Immature natural killer cell (primary cell): ENCODE measurements around the gene CRIP3. TPM values are rescaled to one million over a fixed set of nuclear protein-coding genes. Genes with fewer than 3 reads are reported as not detected.
"Not testable (repeated sequence)": the region's sequence is repeated elsewhere in the genome, so short reads cannot be mapped to it uniquely, and the experiment has no call there.

Experiments used
- DNase-seq, 3 donors: peaks; one replicate each; pipeline ENCODE4 v3.0.0; 2022; ENCODE audit warnings: mixed read lengths in 1 of 3
- H3K27ac Mint-ChIP-seq, 6 donors: one replicate each; pipeline ENCODE4 v1.8.0; 2020; ENCODE audit warnings: mixed read lengths in 6 of 6, mild to moderate bottlenecking in 5 of 6, inconsistent platforms in 4 of 6, moderate library complexity in 3 of 6
- H3K27me3 Mint-ChIP-seq, 3 donors: one replicate each; pipeline ENCODE4 v1.8.0; 2020 to 2021; ENCODE audit warnings: low read depth in 3 of 3, mild to moderate bottlenecking in 3 of 3, mixed read lengths in 3 of 3, moderate library complexity in 3 of 3, inconsistent platforms in 1 of 3
- H3K36me3 Mint-ChIP-seq, 3 donors: one replicate each; pipeline ENCODE4 v1.8.0; 2020; ENCODE audit warnings: mixed read lengths in 3 of 3, inconsistent platforms in 2 of 3, mild to moderate bottlenecking in 2 of 3
- H3K4me1 Mint-ChIP-seq, 2 donors: one replicate each; pipeline ENCODE4 v1.8.0; 2020; ENCODE audit warnings: inconsistent platforms in 2 of 2, mild to moderate bottlenecking in 2 of 2, mixed read lengths in 2 of 2, moderate library complexity in 1 of 2
- H3K4me3 Mint-ChIP-seq, 5 donors: one replicate each; pipeline ENCODE4 v1.8.0; 2020; ENCODE audit warnings: mild to moderate bottlenecking in 5 of 5, mixed read lengths in 5 of 5, inconsistent platforms in 3 of 5, moderate library complexity in 3 of 5
- H3K9me3 Mint-ChIP-seq, 6 donors: one replicate each; pipeline ENCODE4 v1.8.0; 2020; ENCODE audit warnings: mild to moderate bottlenecking in 6 of 6, mixed read lengths in 6 of 6, inconsistent platforms in 4 of 6, moderate library complexity in 3 of 6
- polyA plus RNA-seq, 3 donors: library from polyadenylated mRNA; unstranded; fragments of 300-500 nt; fragmentation: Illumina TruSeq; gene quantifications; one replicate each; pipeline ENCODE4 v1.2.3, GENCODE V29; 2021

CRIP3 gene, protein sequence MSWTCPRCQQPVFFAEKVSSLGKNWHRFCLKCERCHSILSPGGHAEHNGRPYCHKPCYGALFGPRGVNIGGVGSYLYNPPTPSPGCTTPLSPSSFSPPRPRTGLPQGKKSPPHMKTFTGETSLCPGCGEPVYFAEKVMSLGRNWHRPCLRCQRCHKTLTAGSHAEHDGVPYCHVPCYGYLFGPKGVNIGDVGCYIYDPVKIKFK
- polyA plus RNA-seq, result 1 to 10 TPM in 1 of 3 donors, under 1 TPM in 2; 0.26 to 1.3 (median 0.35) TPM

DNA sequence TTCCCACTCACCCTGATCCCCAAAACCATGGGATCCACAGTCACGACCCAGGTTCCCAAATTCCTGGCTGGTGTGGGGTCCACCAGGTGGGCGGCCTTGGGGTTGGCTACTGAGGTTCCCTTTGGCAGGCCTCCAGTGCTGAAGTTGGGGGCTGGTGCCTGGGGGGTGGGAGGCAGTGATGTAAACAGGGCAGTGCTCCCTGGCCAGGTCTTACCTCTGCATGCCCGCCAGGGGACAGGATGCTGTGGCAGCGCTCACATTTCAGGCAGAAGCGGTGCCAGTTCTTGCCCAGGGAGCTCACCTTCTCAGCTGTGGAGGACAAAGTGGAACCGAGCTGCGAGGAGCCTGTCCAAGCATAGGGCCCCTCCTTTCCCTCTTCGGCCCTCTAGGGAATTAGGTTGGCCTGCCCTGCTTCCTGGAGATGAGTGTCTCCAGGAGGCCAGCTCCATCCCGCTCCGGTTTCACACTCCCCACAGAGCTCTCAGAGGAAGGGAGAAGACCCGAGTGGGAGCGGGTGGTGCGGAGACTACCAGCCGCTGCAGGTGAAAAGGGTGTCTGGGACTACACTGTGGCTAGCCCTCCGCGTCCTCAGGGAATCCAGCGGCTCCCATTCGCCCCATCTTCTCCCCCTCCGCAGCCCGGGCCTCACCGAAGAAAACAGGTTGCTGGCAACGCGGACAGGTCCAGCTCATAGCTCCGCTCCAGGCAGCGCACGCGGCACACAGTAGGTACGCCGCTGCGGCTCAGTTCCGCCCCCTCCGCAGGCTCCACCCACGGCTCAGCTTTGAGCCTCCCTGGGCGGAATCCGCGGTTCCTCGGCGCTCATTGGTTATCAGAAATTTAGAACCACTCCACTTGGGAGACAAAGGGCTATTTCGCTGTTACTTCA, at the start of gene CRIP3:
TSS of gene CRIP3 (minus strand) at position 726 of the 889 bp plus-strand sequence. CDS start at position 692, 34 bp downstream.
- peak within 1 kb of the TSS; percentile 64 to 81 (median 74) for H3K4me3 Mint-ChIP-seq
- H3K9me3 Mint-ChIP-seq, result no peaks in the 10 kb centered on the region
- peak within 1 kb of the TSS in 1 of 6 donors; percentile 28 for H3K27ac Mint-ChIP-seq
- peaks cover 0 to 16% (median 2%) of the 10 kb centered on the region in 3 donors for H3K27me3 Mint-ChIP-seq
- no peaks in the 10 kb centered on the region for H3K36me3 Mint-ChIP-seq
- peaks cover 8 to 11% of the 10 kb centered on the region in 2 donors for H3K4me1 Mint-ChIP-seq
- DNase-seq, result peak; percentile 21 to 28 (median 21)

DNA sequence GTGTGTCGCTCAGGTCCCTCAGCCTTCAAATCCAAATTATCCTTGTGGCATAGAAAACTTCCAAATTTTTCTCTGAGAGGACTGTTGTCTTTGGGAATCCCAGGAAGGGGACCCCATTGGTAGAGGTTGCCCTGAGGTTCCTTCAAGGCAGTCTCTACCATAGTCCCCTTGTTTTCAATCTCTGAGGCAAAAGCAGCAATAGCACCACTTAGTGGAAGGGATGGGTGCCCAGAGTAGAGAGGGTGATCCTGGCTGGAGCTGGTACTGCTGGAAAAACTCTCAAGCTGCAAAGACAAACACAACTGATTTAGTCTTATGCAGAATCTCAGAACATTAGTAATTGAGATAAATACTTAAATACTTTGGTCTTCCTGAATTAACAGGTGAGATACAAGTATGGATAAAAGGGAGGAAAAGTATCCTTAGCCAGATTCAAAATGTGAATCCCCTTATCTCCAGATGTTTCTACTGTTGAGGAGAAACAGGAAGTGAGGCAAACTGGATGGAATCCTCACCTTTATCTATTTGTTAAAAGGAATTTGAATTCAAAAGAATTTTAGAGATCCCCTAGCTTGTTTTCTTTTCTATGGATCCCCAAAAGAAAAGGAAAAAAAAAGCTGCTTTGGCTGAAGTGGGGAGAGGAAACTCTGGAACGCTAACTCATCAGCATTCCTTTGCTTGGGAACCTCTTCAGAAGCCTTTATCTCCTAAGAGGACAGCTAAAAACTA, 47.4 kb upstream of the CRIP3 start:
- no peak overlapping the region for H3K27ac Mint-ChIP-seq
- H3K27me3 Mint-ChIP-seq, result no peaks in the 10 kb centered on the region
- no peak for DNase-seq
- H3K36me3 Mint-ChIP-seq, result peaks cover 39 to 69% (median 53%) of the 10 kb centered on the region in 3 donors
- peaks cover under 1 to 22% of the 10 kb centered on the region in 2 donors for H3K4me1 Mint-ChIP-seq
- no peak overlapping the region for H3K4me3 Mint-ChIP-seq
- no peaks in the 10 kb centered on the region for H3K9me3 Mint-ChIP-seq

DNA sequence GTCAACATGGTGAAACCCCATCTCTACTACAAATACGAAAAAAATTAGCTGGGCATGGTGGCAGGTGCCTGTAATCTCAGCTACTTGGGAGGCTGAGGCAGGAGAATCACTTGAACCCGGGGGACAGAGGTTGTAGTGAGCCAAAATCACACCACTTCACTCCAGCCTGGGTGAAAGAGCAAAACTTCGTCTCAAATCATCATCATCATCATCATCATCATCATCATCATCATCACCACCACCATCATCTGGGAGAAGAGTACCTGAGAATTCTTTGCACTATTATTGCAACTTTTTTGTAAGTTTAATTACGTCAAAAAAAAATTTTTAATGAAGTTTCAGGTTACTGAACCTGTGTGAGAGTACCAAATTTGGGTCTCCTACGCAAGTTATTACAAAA, 43.3 kb upstream of the CRIP3 start:
- H3K4me1 Mint-ChIP-seq, H3K4me3 Mint-ChIP-seq, DNase-seq, H3K27ac Mint-ChIP-seq, H3K9me3 Mint-ChIP-seq, H3K27me3 Mint-ChIP-seq: not testable (repeated sequence)
- H3K36me3 Mint-ChIP-seq, result peaks cover 28 to 50% (median 34%) of the 10 kb centered on the region in 3 donors

GRCh38 chr6:43347444-43347843, 38.8 kb upstream of the CRIP3 start:
- no peak overlapping the region for H3K27ac Mint-ChIP-seq
- no peak for DNase-seq
- H3K4me1 Mint-ChIP-seq, result peaks cover 0 to 2% of the 10 kb centered on the region in 2 donors
- no peaks in the 10 kb centered on the region for H3K9me3 Mint-ChIP-seq
- no peaks in the 10 kb centered on the region for H3K27me3 Mint-ChIP-seq
- peaks cover 19 to 38% (median 19%) of the 10 kb centered on the region in 3 donors for H3K36me3 Mint-ChIP-seq
- H3K4me3 Mint-ChIP-seq, result no peak overlapping the region

DNA sequence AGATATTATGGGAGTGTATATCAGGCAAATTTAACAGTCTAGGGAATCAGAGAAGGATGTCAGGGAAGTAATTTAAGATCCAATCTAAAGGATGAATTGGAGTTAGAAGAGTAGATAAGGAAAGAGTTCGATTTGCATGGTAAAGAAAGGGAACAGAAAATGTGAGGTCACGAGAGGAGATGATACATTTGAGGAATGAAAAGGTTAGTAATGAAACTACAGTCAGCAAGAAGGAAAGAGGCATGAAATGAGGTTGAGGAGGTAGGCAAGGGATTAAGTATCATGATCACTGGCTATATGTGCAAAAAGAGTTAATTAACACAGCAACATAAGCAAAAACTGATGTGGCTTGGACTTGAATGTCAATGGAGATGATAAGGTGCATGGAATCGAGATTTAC, 38.4 kb upstream of the CRIP3 start:
- peaks cover 17 to 38% (median 18%) of the 10 kb centered on the region in 3 donors for H3K36me3 Mint-ChIP-seq
- no peak overlapping the region for H3K4me3 Mint-ChIP-seq
- no peaks in the 10 kb centered on the region for H3K9me3 Mint-ChIP-seq
- H3K27ac Mint-ChIP-seq, result no peak overlapping the region
- H3K4me1 Mint-ChIP-seq, result no peaks in the 10 kb centered on the region
- no peaks in the 10 kb centered on the region for H3K27me3 Mint-ChIP-seq
- no peak for DNase-seq

DNA sequence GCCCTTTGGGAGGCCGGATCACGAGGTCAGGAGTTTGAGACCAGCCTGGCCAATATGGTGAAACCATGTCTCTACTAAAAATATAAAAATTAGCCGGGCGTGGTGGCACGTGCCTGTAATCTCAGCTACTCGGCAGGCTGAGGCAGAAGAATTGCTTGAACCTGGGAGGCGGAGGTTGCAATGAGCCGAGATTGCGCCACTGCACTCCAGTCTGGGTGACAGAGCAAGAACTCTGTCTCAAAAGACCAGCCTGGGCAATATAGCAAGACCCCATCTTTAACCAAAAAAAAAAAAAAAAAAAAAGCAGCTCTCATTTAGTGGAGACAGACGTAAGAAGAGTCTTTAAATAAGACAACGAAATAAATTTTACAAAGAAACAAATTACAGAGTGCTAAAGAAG, 37.6 kb upstream of the CRIP3 start:
- H3K27me3 Mint-ChIP-seq, H3K4me3 Mint-ChIP-seq, H3K9me3 Mint-ChIP-seq, H3K27ac Mint-ChIP-seq, H3K4me1 Mint-ChIP-seq, DNase-seq: not testable (repeated sequence)
- peaks cover 17 to 38% (median 21%) of the 10 kb centered on the region in 3 donors for H3K36me3 Mint-ChIP-seq

DNA sequence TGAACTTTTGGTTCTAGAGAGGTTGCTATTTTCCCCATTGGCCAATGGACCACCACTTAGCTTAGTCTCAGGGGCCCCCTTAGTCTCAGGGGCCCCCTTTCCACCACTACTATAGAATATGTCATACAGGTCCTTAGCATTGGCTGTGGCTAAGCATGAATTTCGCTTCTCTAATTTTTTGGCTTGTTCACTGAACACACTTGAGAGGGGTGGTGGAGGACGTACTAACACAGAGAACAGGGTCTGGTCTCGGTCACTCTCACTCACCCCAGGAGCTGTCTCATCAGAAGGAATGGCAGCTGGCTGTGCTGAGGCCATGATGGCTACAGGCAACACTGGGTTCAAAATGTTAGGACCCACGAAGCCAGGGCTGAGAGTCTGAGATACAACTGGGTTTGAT, 30.5 kb upstream of the CRIP3 start:
- H3K27me3 Mint-ChIP-seq, result no peaks in the 10 kb centered on the region
- no peak overlapping the region for H3K27ac Mint-ChIP-seq
- H3K4me3 Mint-ChIP-seq, result no peak overlapping the region
- DNase-seq, result no peak
- no peaks in the 10 kb centered on the region for H3K9me3 Mint-ChIP-seq
- no peaks in the 10 kb centered on the region for H3K4me1 Mint-ChIP-seq
- peaks cover 33 to 69% (median 49%) of the 10 kb centered on the region in 3 donors for H3K36me3 Mint-ChIP-seq

GRCh38 chr6:43338243-43338642, 29.6 kb upstream of the CRIP3 start:
- Mint-ChIP-seq H3K9me3 (no peaks in the 10 kb centered on the region), H3K4me1 (no peaks in the 10 kb centered on the region), H3K36me3 (peaks cover 32 to 68% (median 48%) of the 10 kb centered on the region in 3 donors), H3K27ac (peak overlapping the region in 4 of 6 donors; percentile 11 to 81 (median 28)), H3K27me3 (no peaks in the 10 kb centered on the region), H3K4me3 (no peak overlapping the region)
- DNase-seq, result no peak

- Mint-ChIP-seq H3K4me3 (no peak overlapping the region), H3K9me3 (no peaks in the 10 kb centered on the region), H3K36me3 (peaks cover 32 to 49% (median 33%) of the 10 kb centered on the region in 3 donors), H3K4me1 (no peaks in the 10 kb centered on the region), H3K27ac (no peak overlapping the region), H3K27me3 (no peaks in the 10 kb centered on the region)
- DNase-seq, result no peak
Measured at GRCh38 chr6:43336382-43336781, 27.8 kb upstream of the CRIP3 start.

- Mint-ChIP-seq H3K4me3 (no peak overlapping the region), H3K27me3 (no peaks in the 10 kb centered on the region), H3K4me1 (no peaks in the 10 kb centered on the region)
Measured at GRCh38 chr6:43335469-43335868, 26.8 kb upstream of the CRIP3 start.

GRCh38 chr6:43334466-43335095, 26.0 kb upstream of the CRIP3 start:
- no peak for DNase-seq
- H3K36me3 Mint-ChIP-seq, result peaks cover 21 to 35% (median 22%) of the 10 kb centered on the region in 3 donors
- no peak overlapping the region for H3K4me3 Mint-ChIP-seq
- no peaks in the 10 kb centered on the region for H3K9me3 Mint-ChIP-seq
- H3K27ac Mint-ChIP-seq, result peak overlapping the region in 3 of 6 donors; percentile 12 to 52 (median 17)
- no peaks in the 10 kb centered on the region for H3K4me1 Mint-ChIP-seq
- no peaks in the 10 kb centered on the region for H3K27me3 Mint-ChIP-seq

More at GRCh38 chr6:43335469-43335868, 26.8 kb upstream of the CRIP3 start:
- H3K36me3 Mint-ChIP-seq, result peaks cover 28 to 44% (median 30%) of the 10 kb centered on the region in 3 donors
- DNase-seq, result no peak
- H3K9me3 Mint-ChIP-seq, result no peaks in the 10 kb centered on the region
- H3K27ac Mint-ChIP-seq, result no peak overlapping the region

DNA sequence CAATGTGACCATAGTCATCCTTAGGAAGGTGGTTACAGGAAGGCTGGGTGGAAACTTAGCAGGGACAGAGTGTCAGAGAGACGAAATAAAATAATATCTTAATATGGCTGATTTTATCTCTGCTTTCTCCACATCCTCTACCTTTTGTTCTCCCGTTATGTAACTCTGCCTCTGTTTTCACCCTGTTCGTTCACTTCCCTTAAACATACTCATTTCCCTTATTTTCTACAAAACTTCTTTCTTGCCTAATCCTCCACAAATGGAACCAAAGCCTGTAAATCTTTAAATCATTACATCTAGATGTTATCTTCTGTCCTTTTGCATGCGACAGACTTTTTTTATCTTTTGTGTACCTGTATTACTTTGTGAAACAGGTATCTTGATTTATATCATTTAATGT, 23.3 kb upstream of the CRIP3 start:
- H3K4me1 Mint-ChIP-seq, result no peaks in the 10 kb centered on the region
- DNase-seq, result no peak
- no peaks in the 10 kb centered on the region for H3K27me3 Mint-ChIP-seq
- H3K4me3 Mint-ChIP-seq, result no peak overlapping the region
- peak overlapping the region in 1 of 6 donors; percentile 23 for H3K27ac Mint-ChIP-seq
- no peaks in the 10 kb centered on the region for H3K9me3 Mint-ChIP-seq
- peaks cover 15 to 20% (median 16%) of the 10 kb centered on the region in 3 donors for H3K36me3 Mint-ChIP-seq

GRCh38 chr6:43331470-43331869, 22.8 kb upstream of the CRIP3 start:
- no peak overlapping the region for H3K27ac Mint-ChIP-seq
- no peak overlapping the region for H3K4me3 Mint-ChIP-seq
- H3K9me3 Mint-ChIP-seq, result no peaks in the 10 kb centered on the region
- no peaks in the 10 kb centered on the region for H3K4me1 Mint-ChIP-seq
- H3K36me3 Mint-ChIP-seq, result peaks cover 11 to 20% (median 13%) of the 10 kb centered on the region in 3 donors
- DNase-seq, result no peak
- no peaks in the 10 kb centered on the region for H3K27me3 Mint-ChIP-seq
